K562 (cell line): Measurements from ENCODE around the gene PIBF1. TPM values are rescaled to one million over a fixed set of nuclear protein-coding genes. Genes with fewer than 3 reads are reported as not detected.

Experiments
- CTBP1 ChIP-seq: fragments of 450-650 bp; IDR thresholded peaks from 2 replicates; pipeline ENCODE4 v1.6.1; 2016; ENCODE audit warnings: borderline replicate concordance
- FOSL1 ChIP-seq: fragments of 200-800 bp; sonication (Bioruptor generic); conservative IDR thresholded peaks from 2 replicates; pipeline ENCODE4 v1.6.1; 2016; ENCODE audit warnings: missing genetic modification characterization, missing compliant biosample characterization
- GABPB2 ChIP-seq: fragments of 250-450 bp; sonication (Bioruptor Pico); conservative IDR thresholded peaks from 2 replicates; pipeline ENCODE4 v1.5.1; 2021; ENCODE audit warnings: mild to moderate bottlenecking
- VEZF1 ChIP-seq: fragments of 200-800 bp; sonication (Bioruptor generic); IDR thresholded peaks from 2 replicates; pipeline ENCODE4 v1.6.1; 2017; ENCODE audit warnings: missing genetic modification characterization, missing compliant biosample characterization
- ZNF41 ChIP-seq: fragments of 250-450 bp; sonication (Bioruptor Pico); conservative IDR thresholded peaks from 2 replicates; pipeline ENCODE4 v1.4.0; 2020; ENCODE audit warnings: mild to moderate bottlenecking
- polyA plus RNA-seq, 8 experiments: library from polyadenylated mRNA; depleted of rRNA in 4 of 8; stranded (reverse) in 5 of 8; unstranded in 3 of 8; fragments of >200 nt; fragmentation: Nextera tagmentation in 2 of 8; fragmentation: Illumina TruSeq in 1 of 8; extraction: Ambion mirVana in 2 of 8; extraction: Trizol in 1 of 8; gene quantifications; 2 replicates each; pipeline versions ENCODE4 v1.2.1 to v1.2.3, GENCODE V29; 2011 to 2014; ENCODE audit warnings: inconsistent platforms in 1 of 8, missing spikeins in 1 of 8
- total RNA-seq, 7 experiments: library from RNA; depleted of rRNA in 6 of 7; stranded (reverse); fragments of >200 nt in 6 of 7; fragmentation: Illumina TruSeq in 2 of 7; extraction: Trizol in 2 of 7; gene quantifications; 2 replicates each; pipeline versions ENCODE4 v1.2.1 to v1.2.3, GENCODE V29; 2011 to 2021; ENCODE audit warnings: low replicate concordance in 1 of 7
- TF ChIP-seq, protein P1 (sequence below): fragments of 200-600 bp; sonication (generic); IDR thresholded peaks from one replicate; pipeline ENCODE4 v1.6.1; 2012; ENCODE audit warnings: mild to moderate bottlenecking, low read depth, low read length, inconsistent platforms

PIBF1 gene
- total and polyA plus RNA-seq, 9 of the 15 experiments (the other 6 are each of a cell fraction or from before 2014, with no cell fraction given) = 9.1 to 28.8 (median 14.7) TPM

DNA sequence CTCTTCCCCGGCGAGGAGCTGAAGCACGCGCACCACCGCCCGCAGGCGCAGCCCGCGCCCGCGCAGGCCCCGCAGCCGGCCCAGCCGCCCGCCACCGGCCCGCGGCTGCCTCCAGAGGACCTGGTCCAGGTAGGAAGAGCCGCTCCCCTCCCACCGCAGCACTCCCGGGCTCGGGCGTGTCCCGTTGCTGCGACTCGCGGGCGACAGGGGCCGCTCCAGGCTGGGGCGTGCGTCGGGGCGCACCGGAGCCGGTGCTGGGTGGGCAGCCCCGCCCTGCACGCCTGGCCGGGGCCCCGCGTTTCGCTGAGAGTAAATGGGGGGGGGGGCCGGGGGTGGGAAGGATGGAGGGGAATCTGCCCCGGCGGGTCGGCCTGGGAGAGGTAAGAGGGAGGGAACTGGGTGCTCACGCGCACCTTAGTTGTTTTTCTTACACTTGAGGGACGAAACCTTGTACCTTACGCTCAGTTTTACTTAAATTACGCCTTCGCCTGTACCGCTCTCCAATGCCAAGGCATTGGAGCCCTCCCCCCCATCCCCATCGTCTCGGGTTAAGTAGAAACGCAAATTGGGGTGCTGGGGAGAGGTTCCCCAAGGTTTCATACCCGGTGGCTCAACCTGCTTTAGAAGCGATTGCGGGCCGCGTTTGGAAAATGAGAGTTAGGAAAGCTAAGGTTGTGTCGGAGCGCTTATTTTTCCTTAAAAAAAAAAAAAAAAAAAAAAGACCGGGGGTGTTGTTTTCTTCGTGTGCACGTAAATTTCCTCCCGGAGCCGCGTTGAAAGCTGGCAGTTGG lies 277.7 kb downstream of the PIBF1 start (continued):
- TF ChIP-seq VEZF1 (CRISPR knock-in tag) (peak; percentile 62), GABPB2 (CRISPR knock-in tag) (no peak), ZNF41 (no peak), FOSL1 (tag) (no peak), CTBP1 (peak; percentile 10; the same call in 1 of the 2 replicates)
- TF ChIP-seq, protein P1, sequence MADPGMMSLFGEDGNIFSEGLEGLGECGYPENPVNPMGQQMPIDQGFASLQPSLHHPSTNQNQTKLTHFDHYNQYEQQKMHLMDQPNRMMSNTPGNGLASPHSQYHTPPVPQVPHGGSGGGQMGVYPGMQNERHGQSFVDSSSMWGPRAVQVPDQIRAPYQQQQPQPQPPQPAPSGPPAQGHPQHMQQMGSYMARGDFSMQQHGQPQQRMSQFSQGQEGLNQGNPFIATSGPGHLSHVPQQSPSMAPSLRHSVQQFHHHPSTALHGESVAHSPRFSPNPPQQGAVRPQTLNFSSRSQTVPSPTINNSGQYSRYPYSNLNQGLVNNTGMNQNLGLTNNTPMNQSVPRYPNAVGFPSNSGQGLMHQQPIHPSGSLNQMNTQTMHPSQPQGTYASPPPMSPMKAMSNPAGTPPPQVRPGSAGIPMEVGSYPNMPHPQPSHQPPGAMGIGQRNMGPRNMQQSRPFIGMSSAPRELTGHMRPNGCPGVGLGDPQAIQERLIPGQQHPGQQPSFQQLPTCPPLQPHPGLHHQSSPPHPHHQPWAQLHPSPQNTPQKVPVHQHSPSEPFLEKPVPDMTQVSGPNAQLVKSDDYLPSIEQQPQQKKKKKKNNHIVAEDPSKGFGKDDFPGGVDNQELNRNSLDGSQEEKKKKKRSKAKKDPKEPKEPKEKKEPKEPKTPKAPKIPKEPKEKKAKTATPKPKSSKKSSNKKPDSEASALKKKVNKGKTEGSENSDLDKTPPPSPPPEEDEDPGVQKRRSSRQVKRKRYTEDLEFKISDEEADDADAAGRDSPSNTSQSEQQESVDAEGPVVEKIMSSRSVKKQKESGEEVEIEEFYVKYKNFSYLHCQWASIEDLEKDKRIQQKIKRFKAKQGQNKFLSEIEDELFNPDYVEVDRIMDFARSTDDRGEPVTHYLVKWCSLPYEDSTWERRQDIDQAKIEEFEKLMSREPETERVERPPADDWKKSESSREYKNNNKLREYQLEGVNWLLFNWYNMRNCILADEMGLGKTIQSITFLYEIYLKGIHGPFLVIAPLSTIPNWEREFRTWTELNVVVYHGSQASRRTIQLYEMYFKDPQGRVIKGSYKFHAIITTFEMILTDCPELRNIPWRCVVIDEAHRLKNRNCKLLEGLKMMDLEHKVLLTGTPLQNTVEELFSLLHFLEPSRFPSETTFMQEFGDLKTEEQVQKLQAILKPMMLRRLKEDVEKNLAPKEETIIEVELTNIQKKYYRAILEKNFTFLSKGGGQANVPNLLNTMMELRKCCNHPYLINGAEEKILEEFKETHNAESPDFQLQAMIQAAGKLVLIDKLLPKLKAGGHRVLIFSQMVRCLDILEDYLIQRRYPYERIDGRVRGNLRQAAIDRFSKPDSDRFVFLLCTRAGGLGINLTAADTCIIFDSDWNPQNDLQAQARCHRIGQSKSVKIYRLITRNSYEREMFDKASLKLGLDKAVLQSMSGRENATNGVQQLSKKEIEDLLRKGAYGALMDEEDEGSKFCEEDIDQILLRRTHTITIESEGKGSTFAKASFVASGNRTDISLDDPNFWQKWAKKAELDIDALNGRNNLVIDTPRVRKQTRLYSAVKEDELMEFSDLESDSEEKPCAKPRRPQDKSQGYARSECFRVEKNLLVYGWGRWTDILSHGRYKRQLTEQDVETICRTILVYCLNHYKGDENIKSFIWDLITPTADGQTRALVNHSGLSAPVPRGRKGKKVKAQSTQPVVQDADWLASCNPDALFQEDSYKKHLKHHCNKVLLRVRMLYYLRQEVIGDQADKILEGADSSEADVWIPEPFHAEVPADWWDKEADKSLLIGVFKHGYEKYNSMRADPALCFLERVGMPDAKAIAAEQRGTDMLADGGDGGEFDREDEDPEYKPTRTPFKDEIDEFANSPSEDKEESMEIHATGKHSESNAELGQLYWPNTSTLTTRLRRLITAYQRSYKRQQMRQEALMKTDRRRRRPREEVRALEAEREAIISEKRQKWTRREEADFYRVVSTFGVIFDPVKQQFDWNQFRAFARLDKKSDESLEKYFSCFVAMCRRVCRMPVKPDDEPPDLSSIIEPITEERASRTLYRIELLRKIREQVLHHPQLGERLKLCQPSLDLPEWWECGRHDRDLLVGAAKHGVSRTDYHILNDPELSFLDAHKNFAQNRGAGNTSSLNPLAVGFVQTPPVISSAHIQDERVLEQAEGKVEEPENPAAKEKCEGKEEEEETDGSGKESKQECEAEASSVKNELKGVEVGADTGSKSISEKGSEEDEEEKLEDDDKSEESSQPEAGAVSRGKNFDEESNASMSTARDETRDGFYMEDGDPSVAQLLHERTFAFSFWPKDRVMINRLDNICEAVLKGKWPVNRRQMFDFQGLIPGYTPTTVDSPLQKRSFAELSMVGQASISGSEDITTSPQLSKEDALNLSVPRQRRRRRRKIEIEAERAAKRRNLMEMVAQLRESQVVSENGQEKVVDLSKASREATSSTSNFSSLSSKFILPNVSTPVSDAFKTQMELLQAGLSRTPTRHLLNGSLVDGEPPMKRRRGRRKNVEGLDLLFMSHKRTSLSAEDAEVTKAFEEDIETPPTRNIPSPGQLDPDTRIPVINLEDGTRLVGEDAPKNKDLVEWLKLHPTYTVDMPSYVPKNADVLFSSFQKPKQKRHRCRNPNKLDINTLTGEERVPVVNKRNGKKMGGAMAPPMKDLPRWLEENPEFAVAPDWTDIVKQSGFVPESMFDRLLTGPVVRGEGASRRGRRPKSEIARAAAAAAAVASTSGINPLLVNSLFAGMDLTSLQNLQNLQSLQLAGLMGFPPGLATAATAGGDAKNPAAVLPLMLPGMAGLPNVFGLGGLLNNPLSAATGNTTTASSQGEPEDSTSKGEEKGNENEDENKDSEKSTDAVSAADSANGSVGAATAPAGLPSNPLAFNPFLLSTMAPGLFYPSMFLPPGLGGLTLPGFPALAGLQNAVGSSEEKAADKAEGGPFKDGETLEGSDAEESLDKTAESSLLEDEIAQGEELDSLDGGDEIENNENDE = no peak
